CD14-positive monocyte (primary cell): Measurements from ENCODE around the gene ATAD2B. TPM values are rescaled to one million over a fixed set of nuclear protein-coding genes. Genes with fewer than 3 reads are reported as not detected.

Experiments used
- DNase-seq, 3 donors: peaks; one replicate each; pipeline ENCODE4 v3.0.0-alpha.2; 2011 to 2022
- H2AFZ ChIP-seq: 2 replicates; pipeline ENCODE4 v1.6.0; 2012; ENCODE audit warnings: mild to moderate bottlenecking, low read depth, low read length, inconsistent platforms; ENCODE audit not compliant: insufficient read depth, poor library complexity, severe bottlenecking
- H3K27ac ChIP-seq, 2 donors: 1 replicate in 1 of 2; 2 replicates in 1 of 2; pipeline ENCODE4 v1.5.1; 2012 to 2013; ENCODE audit warnings: low read length in 2 of 2, control low read depth in 1 of 2, inconsistent platforms in 1 of 2, low read depth in 1 of 2, mild to moderate bottlenecking in 1 of 2
- H3K27me3 ChIP-seq, 2 donors: one replicate each; pipeline versions ENCODE4 v1.6.0 to v1.6.1; 2011 to 2013; ENCODE audit warnings: low read length in 2 of 2; ENCODE audit not compliant: control insufficient read depth in 2 of 2, insufficient read depth in 2 of 2
- H3K36me3 ChIP-seq, 2 donors: replicated peaks in 1 of 2; 1 replicate in 1 of 2; 2 replicates in 1 of 2; pipeline versions ENCODE4 v1.5.1 to v1.6.1; 2012 to 2013; ENCODE audit warnings: low read length in 2 of 2, control low read depth in 1 of 2, inconsistent platforms in 1 of 2, mild to moderate bottlenecking in 1 of 2; ENCODE audit not compliant: insufficient read depth in 2 of 2, control insufficient read depth in 1 of 2
- H3K4me1 ChIP-seq, 2 donors: 1 replicate in 1 of 2; 2 replicates in 1 of 2; pipeline versions ENCODE4 v1.5.1 to v1.6.1; 2012 to 2013; ENCODE audit warnings: low read length in 2 of 2, control low read depth in 1 of 2, inconsistent platforms in 1 of 2, mild to moderate bottlenecking in 1 of 2, moderate library complexity in 1 of 2; ENCODE audit not compliant: insufficient read depth in 2 of 2, control insufficient read depth in 1 of 2
- H3K4me2 ChIP-seq: replicated peaks from 2 replicates; pipeline ENCODE3; 2012; ENCODE audit warnings: low read length, moderate library complexity, mild to moderate bottlenecking; ENCODE audit not compliant: poor library complexity, severe bottlenecking; ENCODE audit errors: extremely low read depth
- H3K4me3 ChIP-seq, 3 experiments: fragments of 200-600 bp in 1 of 3; sonication (generic) in 1 of 3; replicated peaks in 1 of 3; 1 replicate in 2 of 3; 2 replicates in 1 of 3; pipeline ENCODE4 v1.5.1; 2011 to 2013; ENCODE audit warnings: low read length in 3 of 3, mild to moderate bottlenecking in 3 of 3, control low read depth in 2 of 3, low read depth in 2 of 3, inconsistent platforms in 1 of 3, moderate library complexity in 1 of 3
- H3K79me2 ChIP-seq: 2 replicates; pipeline ENCODE4 v1.6.0; 2012; ENCODE audit warnings: mild to moderate bottlenecking, control low read depth, inconsistent platforms, low read length, moderate library complexity; ENCODE audit not compliant: insufficient read depth
- H3K9ac ChIP-seq: 2 replicates; pipeline ENCODE4 v1.6.0; 2017; ENCODE audit warnings: low read length, mild to moderate bottlenecking; ENCODE audit not compliant: insufficient read depth, poor library complexity, severe bottlenecking
- H3K9me3 ChIP-seq, 2 donors: replicated peaks in 1 of 2; 1 replicate in 1 of 2; 2 replicates in 1 of 2; pipeline versions ENCODE4 v1.5.1 to v1.6.1; 2012 to 2013; ENCODE audit warnings: low read length in 2 of 2, control low read depth in 1 of 2; ENCODE audit not compliant: control insufficient read depth in 1 of 2, insufficient read depth in 1 of 2
- H4K20me1 ChIP-seq: 2 replicates; pipeline ENCODE4 v1.6.0; 2012; ENCODE audit warnings: mild to moderate bottlenecking, low read length, control low read depth, moderate library complexity; ENCODE audit not compliant: insufficient read depth
- H3K27ac Mint-ChIP-seq, 7 donors: one replicate each; pipeline ENCODE4 v1.8.0; 2020; ENCODE audit warnings: mild to moderate bottlenecking in 7 of 7, mixed read lengths in 7 of 7, moderate library complexity in 6 of 7, inconsistent platforms in 2 of 7
- H3K27me3 Mint-ChIP-seq, 3 donors: one replicate each; pipeline ENCODE4 v1.8.0; 2021 to 2022; ENCODE audit warnings: low read depth in 3 of 3, mild to moderate bottlenecking in 3 of 3, mixed read lengths in 3 of 3, moderate library complexity in 3 of 3, inconsistent platforms in 1 of 3
- H3K36me3 Mint-ChIP-seq, 2 donors: one replicate each; pipeline ENCODE4 v1.8.0; 2020; ENCODE audit warnings: mixed read lengths in 2 of 2, inconsistent platforms in 1 of 2, mild to moderate bottlenecking in 1 of 2
- H3K4me1 Mint-ChIP-seq: one replicate; pipeline ENCODE4 v1.8.0; 2020; ENCODE audit warnings: mild to moderate bottlenecking, mixed read lengths
- H3K4me3 Mint-ChIP-seq, 2 donors: one replicate each; pipeline ENCODE4 v1.8.0; 2020; ENCODE audit warnings: mild to moderate bottlenecking in 2 of 2, mixed read lengths in 2 of 2, moderate library complexity in 1 of 2
- H3K9me3 Mint-ChIP-seq, 7 donors: one replicate each; pipeline ENCODE4 v1.8.0; 2020 to 2022; ENCODE audit warnings: mixed read lengths in 7 of 7, mild to moderate bottlenecking in 6 of 7, moderate library complexity in 6 of 7, inconsistent platforms in 2 of 7
- CTCF ChIP-seq: fragments of 200-600 bp; IDR thresholded peaks from one replicate; pipeline ENCODE4 v1.8.0; 2022; ENCODE audit warnings: antibody characterized with exemption, mild to moderate bottlenecking
- WGBS: methylation state at CpG from one replicate; pipeline ENCODE4 v1.1.5; 2013; ENCODE audit warnings: missing lambda C conversion rate; ENCODE audit not compliant: insufficient coverage; 5-methylcytosine and 5-hydroxymethylcytosine counted together
- intact Hi-C, 2 donors: fragments of 100-400 bp; cut with micrococcal nuclease; formaldehyde crosslinking; loops; one replicate each; pipeline versions ENCODE4 v1.15.0 to v1.15.1; 2023
- polyA plus RNA-seq, 3 donors: library from polyadenylated mRNA; depleted of rRNA in 1 of 3; unstranded in 2 of 3; stranded (reverse) in 1 of 3; fragments of 300-500 nt in 2 of 3; fragments of >200 nt in 1 of 3; fragmentation: Illumina TruSeq in 2 of 3; gene quantifications; 1 replicate in 2 of 3; 2 replicates in 1 of 3; pipeline ENCODE4 v1.2.3, GENCODE V29; 2012 to 2021

The ATAD2B gene
- polyA plus RNA-seq, 3 donors = 4.9 to 12.1 (median 7.2) TPM

GRCh38 chr2:23756593-23757292, 170.2 kb downstream of the ATAD2B start:
- Histone ChIP-seq H3K4me3 (no peak overlapping the region), H3K27me3 (no peaks in the 10 kb centered on the region), H3K36me3 (peaks cover 54 to 91% of the 10 kb centered on the region in 2 donors), H3K79me2 (no peaks in the 10 kb centered on the region), H3K9me3 (no peaks in the 10 kb centered on the region), H3K4me2 (no peak overlapping the region), H2AFZ (no peak overlapping the region), H4K20me1 (peaks cover 8% of the 10 kb centered on the region), H3K9ac (no peak overlapping the region), H3K4me1 (peaks cover 3 to 6% of the 10 kb centered on the region in 2 donors), H3K27ac (no peak overlapping the region)
- Mint-ChIP-seq H3K9me3 (no peaks in the 10 kb centered on the region), H3K36me3 (peaks cover 63 to 78% of the 10 kb centered on the region in 2 donors), H3K27me3 (no peaks in the 10 kb centered on the region), H3K4me1 (peaks cover 10% of the 10 kb centered on the region), H3K4me3 (no peak overlapping the region), H3K27ac (peak overlapping the region in 2 of 7 donors; percentile 25 to 60)
- intact Hi-C loops = no loop called here
- WGBS = no CpG with 5 or more reads among the region's 7 CpGs
- no peak for DNase-seq
- no peak for TF ChIP-seq CTCF

DNA sequence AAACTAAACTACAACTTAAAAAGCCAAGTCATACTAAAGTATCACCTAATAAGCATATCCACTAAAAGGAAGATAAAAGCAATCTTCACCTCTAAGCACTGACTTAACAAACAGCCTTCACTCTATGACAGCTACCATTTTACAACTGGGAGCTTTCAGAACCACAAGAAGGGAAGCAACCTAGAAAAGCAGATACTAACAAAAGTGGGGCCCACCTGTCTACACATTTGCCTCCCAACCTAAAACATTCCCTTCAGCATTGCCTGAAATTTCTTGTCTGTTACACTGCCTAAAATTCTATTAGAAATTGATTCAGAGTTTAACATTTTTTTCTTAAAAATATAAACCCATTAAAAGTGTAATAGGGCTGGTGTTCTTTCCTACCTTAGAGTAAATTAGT, 172.0 kb downstream of the ATAD2B start:
- H3K27ac Mint-ChIP-seq = peak overlapping the region in 2 of 7 donors; percentile 1 to 70
- Histone ChIP-seq H3K9ac (no peak overlapping the region), H2AFZ (no peak overlapping the region), H3K36me3 (peaks cover 67 to 93% of the 10 kb centered on the region in 2 donors), H3K4me2 (no peak overlapping the region), H3K9me3 (no peaks in the 10 kb centered on the region), H3K4me1 (no peaks in the 10 kb centered on the region), H3K27me3 (no peaks in the 10 kb centered on the region), H3K4me3 (no peak overlapping the region), H3K27ac (peak overlapping the region in 1 of 2 donors; percentile 19), H4K20me1 (peaks cover 8% of the 10 kb centered on the region), H3K79me2 (no peaks in the 10 kb centered on the region)
- no peak for TF ChIP-seq CTCF
- peaks cover 70 to 82% of the 10 kb centered on the region in 2 donors for H3K36me3 Mint-ChIP-seq
- intact Hi-C loops = no loop called here
- H3K4me3 Mint-ChIP-seq = no peak overlapping the region
- H3K4me1 Mint-ChIP-seq = peaks cover 5% of the 10 kb centered on the region
- H3K9me3 Mint-ChIP-seq = no peaks in the 10 kb centered on the region
- DNase-seq = no peak
- H3K27me3 Mint-ChIP-seq = no peaks in the 10 kb centered on the region
